PFSK-1 (cell line): ENCODE results near the gene MYBL2.

ENCODE experiments used
- FOXP2 ChIP-seq: optimal IDR thresholded peaks from 2 replicates; pipeline ENCODE3; 2011; ENCODE audit warnings: borderline replicate concordance, control low read depth, inconsistent platforms; ENCODE audit not compliant: insufficient read depth; ENCODE audit errors: extremely low read length, extremely low read depth
- POLR2AphosphoS5 ChIP-seq: IDR thresholded peaks from 2 replicates; pipeline ENCODE4 v1.6.1; 2012; ENCODE audit warnings: low read depth, mild to moderate bottlenecking, control low read depth, low read length, moderate library complexity
- REST ChIP-seq, 2 experiments: IDR thresholded peaks; 2 replicates each; pipeline versions ENCODE4 v1.6.1 to v1.8.0; 2011 to 2012; ENCODE audit warnings: low read depth in 2 of 2, low read length in 2 of 2, control low read depth in 1 of 2, inconsistent platforms in 1 of 2, mild to moderate bottlenecking in 1 of 2, moderate library complexity in 1 of 2; ENCODE audit not compliant: insufficient read depth in 1 of 2
- SIN3A ChIP-seq: IDR thresholded peaks from 2 replicates; pipeline ENCODE4 v1.6.1; 2012; ENCODE audit warnings: mild to moderate bottlenecking, low read length, moderate library complexity, borderline replicate concordance; ENCODE audit not compliant: insufficient read depth
- TAF1 ChIP-seq: IDR thresholded peaks from 2 replicates; pipeline ENCODE4 v1.6.1; 2012; ENCODE audit warnings: low read length, control low read depth, borderline replicate concordance; ENCODE audit not compliant: insufficient read depth

Gene MYBL2

GRCh38 chr20:43710370-43711044 lies 43.6 kb downstream of the MYBL2 start:
- no peak for TF ChIP-seq POLR2AphosphoS5
- no peak for TF ChIP-seq TAF1

- TF ChIP-seq FOXP2 = no peak
- no peak for TF ChIP-seq POLR2AphosphoS5
- no peak for TF ChIP-seq REST (IDR thresholded peaks at IDR 0.05; ENCODE audit: insufficient read depth in 1 of 2, low read depth in 2 of 2, low read length in 2 of 2)
- no peak for TF ChIP-seq SIN3A
- TF ChIP-seq TAF1 = no peak
Measured at GRCh38 chr20:43711098-43711654, 44.3 kb downstream of the MYBL2 start.

- TF ChIP-seq SIN3A (no peak), POLR2AphosphoS5 (no peak), REST (IDR thresholded peaks at IDR 0.05; ENCODE audit: insufficient read depth in 1 of 2, low read depth in 2 of 2, low read length in 2 of 2) (no peak), TAF1 (no peak), FOXP2 (no peak)
Measured at GRCh38 chr20:43715044-43715443, 48.1 kb downstream of the MYBL2 start.

GRCh38 chr20:43715511-43715910 lies 48.6 kb downstream of the MYBL2 start:
- TF ChIP-seq FOXP2 (no peak), TAF1 (no peak), SIN3A (no peak), REST (IDR thresholded peaks at IDR 0.05; ENCODE audit: insufficient read depth in 1 of 2, low read depth in 2 of 2, low read length in 2 of 2) (no peak), POLR2AphosphoS5 (no peak)

- TF ChIP-seq FOXP2 (no peak), TAF1 (no peak), SIN3A (no peak), REST (IDR thresholded peaks at IDR 0.05; ENCODE audit: insufficient read depth in 1 of 2, low read depth in 2 of 2, low read length in 2 of 2) (no peak), POLR2AphosphoS5 (no peak)
Measured at GRCh38 chr20:43716123-43716522, 49.2 kb downstream of the MYBL2 start.
